Activated T-helper 17 cell treated with anti-CD3 and anti-CD28 coated beads, Interleukin-2, amount 50 U/mL, for 72 hours (primary cell): Measurements from ENCODE around the gene HS6ST3. TPM values are rescaled to one million over a fixed set of nuclear protein-coding genes. Genes with fewer than 3 reads are reported as not detected.

Experiments used
- ATAC-seq: fragments of 150-1000 bp; cut with Tn5 transposase; replicated peaks from 2 replicates; pipeline ENCODE4 v1.10.0; 2021; ENCODE audit warnings: mild to moderate bottlenecking, moderate library complexity
- H3K27ac Mint-ChIP-seq: one replicate; pipeline ENCODE4 v1.8.0; 2022; ENCODE audit warnings: mixed read lengths
- H3K27me3 Mint-ChIP-seq: one replicate; pipeline ENCODE4 v1.8.0; 2022; ENCODE audit warnings: mixed read lengths
- H3K36me3 Mint-ChIP-seq: one replicate; pipeline ENCODE4 v1.8.0; 2022; ENCODE audit warnings: low read depth, mild to moderate bottlenecking, mixed read lengths
- H3K4me1 Mint-ChIP-seq: one replicate; pipeline ENCODE4 v1.8.0; 2022; ENCODE audit warnings: mixed read lengths
- H3K4me3 Mint-ChIP-seq: one replicate; pipeline ENCODE4 v1.8.0; 2022; ENCODE audit warnings: mild to moderate bottlenecking, mixed read lengths
- H3K9me3 Mint-ChIP-seq: one replicate; pipeline ENCODE4 v1.8.0; 2022; ENCODE audit warnings: mixed read lengths
- total RNA-seq, 2 donors: library from RNA; stranded (reverse); gene quantifications; one replicate each; pipeline ENCODE4 v1.2.3, GENCODE V29; 2022

HS6ST3 gene
- total RNA-seq, 2 donors from 2014 or later: not detected

GRCh38 chr13:96850538-96851145 lies 760.7 kb downstream of the HS6ST3 start:
- no peak overlapping the region for H3K4me3 Mint-ChIP-seq
- no peak for ATAC-seq
- H3K27me3 Mint-ChIP-seq: peaks cover 8% of the 10 kb centered on the region
- peaks cover 4% of the 10 kb centered on the region for H3K9me3 Mint-ChIP-seq
- no peaks in the 10 kb centered on the region for H3K4me1 Mint-ChIP-seq
- no peak overlapping the region for H3K27ac Mint-ChIP-seq
- H3K36me3 Mint-ChIP-seq: no peaks in the 10 kb centered on the region

- peaks cover 2% of the 10 kb centered on the region for H3K27me3 Mint-ChIP-seq
- no peaks in the 10 kb centered on the region for H3K4me1 Mint-ChIP-seq
- peaks cover 1% of the 10 kb centered on the region for H3K9me3 Mint-ChIP-seq
- H3K27ac Mint-ChIP-seq: no peak overlapping the region
- ATAC-seq: no peak
- no peak overlapping the region for H3K4me3 Mint-ChIP-seq
- H3K36me3 Mint-ChIP-seq: no peaks in the 10 kb centered on the region
Observed at GRCh38 chr13:96851856-96852445, 762.0 kb downstream of the HS6ST3 start.

GRCh38 chr13:96858133-96858826 lies 768.4 kb downstream of the HS6ST3 start:
- H3K27ac Mint-ChIP-seq: no peak overlapping the region
- H3K9me3 Mint-ChIP-seq: peaks cover 4% of the 10 kb centered on the region
- peaks cover 2% of the 10 kb centered on the region for H3K27me3 Mint-ChIP-seq
- ATAC-seq: no peak
- no peaks in the 10 kb centered on the region for H3K4me1 Mint-ChIP-seq
- H3K4me3 Mint-ChIP-seq: no peak overlapping the region
- H3K36me3 Mint-ChIP-seq: no peaks in the 10 kb centered on the region

GRCh38 chr13:96860882-96861281 lies 771.0 kb downstream of the HS6ST3 start:
- no peak for ATAC-seq

GRCh38 chr13:96862093-96862492 lies 772.2 kb downstream of the HS6ST3 start:
- Mint-ChIP-seq H3K36me3 (no peaks in the 10 kb centered on the region), H3K4me3 (no peak overlapping the region), H3K9me3 (peaks cover 4% of the 10 kb centered on the region), H3K27me3 (peaks cover 2% of the 10 kb centered on the region), H3K4me1 (no peaks in the 10 kb centered on the region), H3K27ac (no peak overlapping the region)
- no peak for ATAC-seq

More at GRCh38 chr13:96860882-96861281, 771.0 kb downstream of the HS6ST3 start:
- Mint-ChIP-seq H3K36me3 (no peaks in the 10 kb centered on the region), H3K27me3 (peaks cover 2% of the 10 kb centered on the region), H3K4me3 (no peak overlapping the region), H3K27ac (no peak overlapping the region), H3K9me3 (peaks cover 4% of the 10 kb centered on the region), H3K4me1 (no peaks in the 10 kb centered on the region)

- Mint-ChIP-seq H3K4me1 (no peaks in the 10 kb centered on the region), H3K4me3 (no peak overlapping the region), H3K27me3 (peaks cover 2% of the 10 kb centered on the region), H3K27ac (no peak overlapping the region), H3K36me3 (no peaks in the 10 kb centered on the region), H3K9me3 (peaks cover 4% of the 10 kb centered on the region)
- no peak for ATAC-seq
Observed at GRCh38 chr13:96862999-96863398, 773.1 kb downstream of the HS6ST3 start.

GRCh38 chr13:96871469-96871868 lies 781.6 kb downstream of the HS6ST3 start:
- no peaks in the 10 kb centered on the region for H3K4me1 Mint-ChIP-seq
- ATAC-seq: no peak
- peaks cover 18% of the 10 kb centered on the region for H3K9me3 Mint-ChIP-seq
- no peak overlapping the region for H3K27ac Mint-ChIP-seq
- H3K27me3 Mint-ChIP-seq: peaks cover 8% of the 10 kb centered on the region
- no peaks in the 10 kb centered on the region for H3K36me3 Mint-ChIP-seq
- no peak overlapping the region for H3K4me3 Mint-ChIP-seq

- H3K27ac Mint-ChIP-seq: no peak overlapping the region
- no peak for ATAC-seq
- H3K4me3 Mint-ChIP-seq: no peak overlapping the region
- peaks cover 15% of the 10 kb centered on the region for H3K9me3 Mint-ChIP-seq
- H3K27me3 Mint-ChIP-seq: peaks cover 7% of the 10 kb centered on the region
- no peaks in the 10 kb centered on the region for H3K4me1 Mint-ChIP-seq
- no peaks in the 10 kb centered on the region for H3K36me3 Mint-ChIP-seq
Observed at GRCh38 chr13:96880419-96880818, 790.5 kb downstream of the HS6ST3 start.

Other genes with a start within 250 kb of the HS6ST3 start
- under 1 TPM; 0.24 to 0.67 TPM for gene UGGT2, start 36.7 kb upstream of the HS6ST3 start, total RNA-seq